Trophoblast cell (in vitro differentiated cells and primary cell): ENCODE measurements around the gene TMEM273.

Experiments used
- DNase-seq, 2 donors: peaks; one replicate each; pipeline ENCODE4 v3.0.0-alpha.2; 2016
- H2AFZ ChIP-seq: 2 replicates; pipeline ENCODE4 v1.6.1; 2013; ENCODE audit warnings: low read length, moderate library complexity, mild to moderate bottlenecking; ENCODE audit not compliant: insufficient read depth, poor library complexity
- H2AK5ac ChIP-seq: 2 replicates; pipeline ENCODE4 v1.6.1; 2013; ENCODE audit warnings: mild to moderate bottlenecking, low read length
- H2BK120ac ChIP-seq: 2 replicates; pipeline ENCODE4 v1.6.1; 2013; ENCODE audit warnings: low read length, mild to moderate bottlenecking, moderate library complexity; ENCODE audit not compliant: insufficient read depth, poor library complexity
- H2BK12ac ChIP-seq: 2 replicates; pipeline ENCODE4 v1.6.1; 2013; ENCODE audit warnings: mild to moderate bottlenecking, low read length, moderate library complexity
- H2BK5ac ChIP-seq: 2 replicates; pipeline ENCODE4 v1.6.1; 2013; ENCODE audit warnings: low read length, low read depth, moderate library complexity, mild to moderate bottlenecking; ENCODE audit not compliant: poor library complexity
- H3K14ac ChIP-seq: 2 replicates; pipeline ENCODE4 v1.6.1; 2013; ENCODE audit warnings: mild to moderate bottlenecking, low read length
- H3K18ac ChIP-seq: 2 replicates; pipeline ENCODE4 v1.6.1; 2013; ENCODE audit warnings: mild to moderate bottlenecking, low read length
- H3K23ac ChIP-seq: 2 replicates; pipeline ENCODE4 v1.6.1; 2013; ENCODE audit warnings: low read length
- H3K27ac ChIP-seq: 2 replicates; pipeline ENCODE4 v1.5.1; 2013; ENCODE audit warnings: low read depth, mild to moderate bottlenecking, inconsistent platforms, low read length, moderate library complexity
- H3K27me3 ChIP-seq: 2 replicates; pipeline ENCODE4 v1.6.1; 2013; ENCODE audit warnings: inconsistent platforms, mild to moderate bottlenecking, low read length, moderate library complexity; ENCODE audit not compliant: insufficient read depth
- H3K36me3 ChIP-seq, 2 experiments: 1 replicate in 1 of 2; 2 replicates in 1 of 2; pipeline ENCODE4 v1.6.1; 2013; ENCODE audit warnings: low read length in 2 of 2, mild to moderate bottlenecking in 2 of 2, moderate library complexity in 1 of 2; ENCODE audit not compliant: insufficient read depth in 2 of 2, control insufficient read depth in 1 of 2
- H3K4ac ChIP-seq: 2 replicates; pipeline ENCODE4 v1.6.1; 2013; ENCODE audit warnings: low read depth, mild to moderate bottlenecking, low read length, moderate library complexity
- H3K4me1 ChIP-seq, 2 experiments: 1 replicate in 1 of 2; 2 replicates in 1 of 2; pipeline ENCODE4 v1.6.1; 2013; ENCODE audit warnings: low read length in 2 of 2, mild to moderate bottlenecking in 2 of 2, moderate library complexity in 1 of 2; ENCODE audit not compliant: insufficient read depth in 2 of 2, control insufficient read depth in 1 of 2
- H3K4me2 ChIP-seq: 2 replicates; pipeline ENCODE4 v1.6.1; 2013; ENCODE audit warnings: inconsistent platforms, mild to moderate bottlenecking, low read length, moderate library complexity
- H3K4me3 ChIP-seq: 2 replicates; pipeline ENCODE4 v1.5.1; 2013; ENCODE audit warnings: mild to moderate bottlenecking, low read depth, low read length, inconsistent platforms
- H3K79me1 ChIP-seq: one replicate; pipeline ENCODE4 v1.6.1; 2013; ENCODE audit warnings: low read length
- H3K79me2 ChIP-seq: 2 replicates; pipeline ENCODE4 v1.6.1; 2013; ENCODE audit warnings: low read length, mild to moderate bottlenecking; ENCODE audit not compliant: control insufficient read depth, insufficient read depth, poor library complexity
- H3K9ac ChIP-seq: 2 replicates; pipeline ENCODE4 v1.6.1; 2013; ENCODE audit warnings: mild to moderate bottlenecking, low read length
- H3K9me3 ChIP-seq: 2 replicates; pipeline ENCODE4 v1.6.1; 2013; ENCODE audit warnings: low read depth, mild to moderate bottlenecking, control low read depth, inconsistent platforms, low read length; ENCODE audit not compliant: insufficient read depth
- H4K12ac ChIP-seq: 2 replicates; pipeline ENCODE4 v1.6.1; 2013; ENCODE audit warnings: low read depth, mild to moderate bottlenecking, low read length, moderate library complexity
- H4K8ac ChIP-seq: 2 replicates; pipeline ENCODE4 v1.6.1; 2013; ENCODE audit warnings: low read depth, mild to moderate bottlenecking, low read length, moderate library complexity
- H4K91ac ChIP-seq: one replicate; pipeline ENCODE4 v1.6.1; 2013; ENCODE audit warnings: low read depth, mild to moderate bottlenecking, low read length, moderate library complexity
- WGBS: extraction: QIAGEN DNeasy Blood & Tissue Kit; methylation state at CpG from one replicate; pipeline ENCODE4 v1.1.7; 2013; ENCODE audit warnings: missing lambda C conversion rate; ENCODE audit not compliant: insufficient read length, insufficient coverage; ENCODE audit errors: extremely low coverage; 5-methylcytosine and 5-hydroxymethylcytosine counted together

Gene TMEM273

GRCh38 chr10:49114718-49115014 is 73.5 kb downstream of the TMEM273 start:
- no peak overlapping the region for H2BK120ac ChIP-seq
- no peak overlapping the region for H3K27ac ChIP-seq
- H3K9me3 ChIP-seq, result peaks cover 1% of the 10 kb centered on the region
- H2AK5ac ChIP-seq, result no peak overlapping the region
- H4K8ac ChIP-seq, result no peak overlapping the region
- H3K23ac ChIP-seq, result no peak overlapping the region
- no peak overlapping the region for H4K91ac ChIP-seq
- H3K4me1 ChIP-seq, result peaks cover 2 to 4% of the 10 kb centered on the region in 2 experiments
- no CpG with 5 or more reads among the region's 9 CpGs for WGBS
- no peaks in the 10 kb centered on the region for H3K36me3 ChIP-seq
- H4K12ac ChIP-seq, result no peak overlapping the region
- peak overlapping the region; percentile 87 for H3K4me2 ChIP-seq
- H3K27me3 ChIP-seq, result peaks cover 6% of the 10 kb centered on the region
- no peak overlapping the region for H2AFZ ChIP-seq
- no peak for DNase-seq
- H3K14ac ChIP-seq, result no peak overlapping the region
- no peaks in the 10 kb centered on the region for H3K79me1 ChIP-seq
- H2BK12ac ChIP-seq, result no peak overlapping the region
- H3K4ac ChIP-seq, result no peak overlapping the region
- no peaks in the 10 kb centered on the region for H3K79me2 ChIP-seq
- H3K18ac ChIP-seq, result no peak overlapping the region
- no peak overlapping the region for H3K9ac ChIP-seq
- peak overlapping the region; percentile 38 for H3K4me3 ChIP-seq
- no peak overlapping the region for H2BK5ac ChIP-seq

DNA sequence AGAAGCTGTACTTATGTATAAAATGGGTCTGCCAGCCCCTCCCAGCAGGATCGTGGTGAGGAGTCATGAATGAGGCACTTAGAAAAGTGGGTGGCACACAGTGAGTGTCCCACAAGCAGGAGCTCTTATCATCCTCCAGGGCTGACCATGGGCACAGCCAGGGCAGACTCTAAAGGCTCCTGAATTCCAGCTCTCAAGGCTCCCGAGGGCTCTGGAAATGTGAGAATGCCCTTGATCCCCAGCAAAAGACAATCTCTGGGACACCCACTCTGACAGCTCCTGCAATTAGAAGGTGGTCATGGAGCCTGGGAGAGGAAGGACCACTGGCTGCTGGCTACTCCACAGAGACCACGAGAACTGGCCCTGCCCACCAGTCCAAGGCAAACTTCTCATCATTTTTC is 74.5 kb downstream of the TMEM273 start:
- Histone ChIP-seq H3K14ac (no peak overlapping the region), H3K9ac (no peak overlapping the region), H4K91ac (no peak overlapping the region), H3K4ac (no peak overlapping the region), H3K79me1 (no peaks in the 10 kb centered on the region), H3K9me3 (peaks cover 2% of the 10 kb centered on the region), H2BK120ac (no peak overlapping the region), H2BK12ac (no peak overlapping the region), H2AFZ (no peak overlapping the region), H3K27ac (no peak overlapping the region), H3K4me1 (peaks cover 2 to 4% of the 10 kb centered on the region in 2 experiments), H3K79me2 (no peaks in the 10 kb centered on the region), H3K4me3 (no peak overlapping the region), H3K36me3 (no peaks in the 10 kb centered on the region), H2AK5ac (no peak overlapping the region), H2BK5ac (no peak overlapping the region), H4K8ac (no peak overlapping the region), H4K12ac (no peak overlapping the region), H3K27me3 (peaks cover 6% of the 10 kb centered on the region), H3K23ac (no peak overlapping the region), H3K4me2 (no peak overlapping the region), H3K18ac (no peak overlapping the region)
- no CpG with 5 or more reads among the region's 3 CpGs for WGBS
- no peak for DNase-seq

GRCh38 chr10:49112851-49113250 is 75.3 kb downstream of the TMEM273 start:
- H3K9ac ChIP-seq, result no peak overlapping the region
- H3K79me2 ChIP-seq, result no peaks in the 10 kb centered on the region
- peaks cover 2% of the 10 kb centered on the region for H3K9me3 ChIP-seq
- H3K4me3 ChIP-seq, result no peak overlapping the region
- no peak overlapping the region for H3K14ac ChIP-seq
- no peak overlapping the region for H2BK5ac ChIP-seq
- no peak overlapping the region for H2BK120ac ChIP-seq
- no peaks in the 10 kb centered on the region for H3K36me3 ChIP-seq
- no peak overlapping the region for H3K18ac ChIP-seq
- H2BK12ac ChIP-seq, result no peak overlapping the region
- peaks cover 6% of the 10 kb centered on the region for H3K27me3 ChIP-seq
- no peak overlapping the region for H3K23ac ChIP-seq
- H4K8ac ChIP-seq, result no peak overlapping the region
- no peak overlapping the region for H2AFZ ChIP-seq
- no peak overlapping the region for H4K91ac ChIP-seq
- H3K79me1 ChIP-seq, result no peaks in the 10 kb centered on the region
- H3K4me2 ChIP-seq, result no peak overlapping the region
- no peak overlapping the region for H4K12ac ChIP-seq
- no peak overlapping the region for H2AK5ac ChIP-seq
- no peak for DNase-seq
- peaks cover 2 to 4% of the 10 kb centered on the region in 2 experiments for H3K4me1 ChIP-seq
- no peak overlapping the region for H3K27ac ChIP-seq
- no CpG with 5 or more reads among the region's 3 CpGs for WGBS
- no peak overlapping the region for H3K4ac ChIP-seq

GRCh38 chr10:49112098-49112497 is 76.1 kb downstream of the TMEM273 start:
- no peak overlapping the region for H3K4me2 ChIP-seq
- no peak overlapping the region for H4K91ac ChIP-seq
- no peak overlapping the region for H3K14ac ChIP-seq
- no peak overlapping the region for H3K18ac ChIP-seq
- H3K27me3 ChIP-seq, result peaks cover 6% of the 10 kb centered on the region
- H3K23ac ChIP-seq, result no peak overlapping the region
- H2BK120ac ChIP-seq, result no peak overlapping the region
- DNase-seq, result no peak
- H3K27ac ChIP-seq, result no peak overlapping the region
- no peak overlapping the region for H3K4ac ChIP-seq
- no peak overlapping the region for H2BK5ac ChIP-seq
- H3K36me3 ChIP-seq, result no peaks in the 10 kb centered on the region
- no CpG with 5 or more reads among the region's 3 CpGs for WGBS
- H3K79me1 ChIP-seq, result no peaks in the 10 kb centered on the region
- peaks cover 2% of the 10 kb centered on the region for H3K9me3 ChIP-seq
- H4K12ac ChIP-seq, result no peak overlapping the region
- no peak overlapping the region for H3K4me3 ChIP-seq
- H2AK5ac ChIP-seq, result no peak overlapping the region
- H2BK12ac ChIP-seq, result no peak overlapping the region
- H2AFZ ChIP-seq, result no peak overlapping the region
- no peak overlapping the region for H3K9ac ChIP-seq
- no peak overlapping the region for H4K8ac ChIP-seq
- H3K4me1 ChIP-seq, result peaks cover 2 to 4% of the 10 kb centered on the region in 2 experiments
- no peaks in the 10 kb centered on the region for H3K79me2 ChIP-seq
